Brain microvascular endothelial cell (primary cell): ENCODE results near the gene SYS1.

ENCODE experiments used
- DNase-seq: peaks from one replicate; pipeline ENCODE4 v3.0.0-alpha.2; 2020
- H3K27ac ChIP-seq: fragments of 250-450 bp; sonication (Bioruptor Pico); 2 replicates; pipeline ENCODE4 v1.5.1; 2020; ENCODE audit warnings: mild to moderate bottlenecking, moderate library complexity
- H3K27me3 ChIP-seq: fragments of 250-450 bp; sonication (Bioruptor Pico); replicated peaks from 2 replicates; pipeline ENCODE4 v1.5.1; 2020; ENCODE audit warnings: mild to moderate bottlenecking
- H3K36me3 ChIP-seq: fragments of 250-450 bp; sonication (Bioruptor Pico); replicated peaks from 2 replicates; pipeline ENCODE4 v1.5.1; 2020; ENCODE audit warnings: mild to moderate bottlenecking
- H3K4me3 ChIP-seq: 2 replicates; pipeline ENCODE4 v1.5.1; 2011; ENCODE audit warnings: low read depth, mild to moderate bottlenecking, control low read depth, low read length, moderate library complexity
- CTCF ChIP-seq: IDR thresholded peaks from 2 replicates; pipeline ENCODE4 v1.5.1; 2011; ENCODE audit warnings: low read depth, mild to moderate bottlenecking, moderate library complexity, low read length, control low read depth, inconsistent platforms; ENCODE audit errors: missing control alignments
- in situ Hi-C: cut with HindIII; loops from 2 replicates; pipeline ENCODE4 v1.10.0; 2017; ENCODE audit warnings: low sequenced_read_pairs, low pct_ligation_motif_present

The SYS1 gene

GRCh38 chr20:45372646-45373352 is 9.8 kb downstream of the SYS1 start:
- H3K27ac ChIP-seq, result no peak overlapping the region
- no peak for TF ChIP-seq CTCF
- peak overlapping the region; percentile 3 for H3K4me3 ChIP-seq
- H3K27me3 ChIP-seq, result no peaks in the 10 kb centered on the region
- in situ Hi-C loops, result no loop called here
- peaks cover 7% of the 10 kb centered on the region for H3K36me3 ChIP-seq
- no peak for DNase-seq

- H3K27me3 ChIP-seq, result no peaks in the 10 kb centered on the region
- in situ Hi-C loops, result no loop called here
- no peak overlapping the region for H3K27ac ChIP-seq
- peak; percentile 97 for TF ChIP-seq CTCF
- peaks cover 1% of the 10 kb centered on the region for H3K36me3 ChIP-seq
- H3K4me3 ChIP-seq, result peak overlapping the region; percentile 54
- DNase-seq, result peak; percentile 63
Observed at GRCh38 chr20:45373353-45374100, 10.6 kb downstream of the SYS1 start.

- no peaks in the 10 kb centered on the region for H3K36me3 ChIP-seq
- H3K4me3 ChIP-seq, result no peak overlapping the region
- no peak for TF ChIP-seq CTCF
- in situ Hi-C loops, result no loop called here
- no peak overlapping the region for H3K27ac ChIP-seq
- no peak for DNase-seq
- no peaks in the 10 kb centered on the region for H3K27me3 ChIP-seq
Observed at GRCh38 chr20:45374101-45374467, 11.1 kb downstream of the SYS1 start.

- in situ Hi-C loops, result no loop called here
- Histone ChIP-seq H3K36me3 (no peaks in the 10 kb centered on the region), H3K27ac (no peak overlapping the region), H3K4me3 (no peak overlapping the region), H3K27me3 (no peaks in the 10 kb centered on the region)
- no peak for DNase-seq
- no peak for TF ChIP-seq CTCF
Observed at GRCh38 chr20:45374966-45375365, 12.0 kb downstream of the SYS1 start.

GRCh38 chr20:45377269-45377668 is 14.3 kb downstream of the SYS1 start:
- Histone ChIP-seq H3K27ac (no peak overlapping the region), H3K4me3 (no peak overlapping the region), H3K27me3 (no peaks in the 10 kb centered on the region), H3K36me3 (no peaks in the 10 kb centered on the region)
- TF ChIP-seq CTCF, result no peak
- no peak for DNase-seq
- in situ Hi-C loops, result no loop called here
